HCT116 (cell line): ENCODE results near the gene WWOX. TPM values are rescaled to one million over a fixed set of nuclear protein-coding genes. Genes with fewer than 3 reads are reported as not detected.

Experiments used
- ATAC-seq: fragments of 200-7000 bp; cut with Tn5 transposase; 2 replicates; pipeline ENCODE4 v1.9.1; 2020; ENCODE audit warnings: mild to moderate bottlenecking, moderate library complexity
- BruUV-seq: library from RNA; stranded (reverse); fragments of 400-500 nt; replicated peaks from 2 replicates; lab custom pipeline; 2021; lab: Mats Ljungman, UMichigan
- CTCF ChIA-PET: fragments of 300-600 bp; sonication (Branson Sonifier 250); formaldehyde crosslinking; loops from one replicate; lab custom pipeline; 2021; ENCODE audit warnings: antibody characterized with exemption; lab: Charles Lee
- POLR2A ChIA-PET: fragments of 300-600, 350-600 bp; sonication (Branson Sonifier 250); formaldehyde crosslinking; loops from one replicate; lab custom pipeline; 2021; ENCODE audit warnings: antibody characterized with exemption; lab: Charles Lee
- RAD21 ChIA-PET, 2 experiments: fragments of 300-600 bp; sonication (Branson Sonifier 250); formaldehyde crosslinking; loops; one replicate each; lab custom pipeline; 2023; ENCODE audit warnings: low total read pairs in 2 of 2; ENCODE audit not compliant: uncharacterized antibody in 2 of 2, unreplicated experiment in 2 of 2, low non-redundant PET in 1 of 2; lab: Charles Lee
- DNase-seq: peaks from one replicate; pipeline ENCODE4 v3.0.0-alpha.2; 2010; ENCODE audit warnings: low read depth, low spot score
- H2AFZ ChIP-seq: fragments of 200-600 bp; shearing (Covaris generic), sonication (generic); 2 replicates; pipeline ENCODE4 v1.6.1; 2017; ENCODE audit warnings: low read depth, mixed run types, mixed read lengths, antibody characterized with exemption, low read length; ENCODE audit not compliant: poor library complexity, severe bottlenecking
- H3K27ac ChIP-seq: 2 replicates; pipeline ENCODE4 v1.5.1; 2012; ENCODE audit warnings: low read depth, low read length
- H3K27me3 ChIP-seq: fragments of 200-600 bp; sonication (generic); 2 replicates; pipeline ENCODE4 v1.6.1; 2016; ENCODE audit warnings: mixed run types, low read length, mixed read lengths; ENCODE audit not compliant: insufficient read depth
- H3K36me3 ChIP-seq, 2 experiments: fragments of 200-500 bp in 1 of 2; fragments of 200-600 bp in 1 of 2; sonication (Bioruptor generic) in 1 of 2; sonication (generic) in 1 of 2; 2 replicates each; pipeline versions ENCODE4 v1.5.1 to v1.6.1; 2014 to 2016; ENCODE audit warnings: low read length in 2 of 2, inconsistent platforms in 1 of 2, mixed read lengths in 1 of 2, mixed run types in 1 of 2; ENCODE audit not compliant: insufficient read depth in 2 of 2, control insufficient read depth in 1 of 2
- H3K4me1 ChIP-seq, 2 experiments: fragments of 200-600 bp in 1 of 2; sonication (generic) in 1 of 2; 2 replicates each; pipeline versions ENCODE4 v1.5.1 to v1.6.1; 2012 to 2017; ENCODE audit warnings: low read length in 2 of 2, inconsistent platforms in 1 of 2, mild to moderate bottlenecking in 1 of 2, mixed read lengths in 1 of 2, mixed run types in 1 of 2, moderate library complexity in 1 of 2; ENCODE audit not compliant: insufficient read depth in 2 of 2, control insufficient read depth in 1 of 2
- H3K4me2 ChIP-seq: fragments of 200-600 bp; sonication (generic); 2 replicates; pipeline ENCODE4 v1.6.1; 2017; ENCODE audit warnings: mixed run types, low read length, mixed read lengths
- H3K4me3 ChIP-seq, 2 experiments: fragments of 200-600 bp in 1 of 2; sonication (generic) in 1 of 2; replicated peaks in 1 of 2; 2 replicates each; pipeline ENCODE4 v1.5.1; 2011 to 2016; ENCODE audit warnings: low read length in 2 of 2, control low read depth in 1 of 2, low read depth in 1 of 2, mild to moderate bottlenecking in 1 of 2, mixed read lengths in 1 of 2, mixed run types in 1 of 2
- H3K79me2 ChIP-seq: fragments of 200-600 bp; sonication (generic); 2 replicates; pipeline ENCODE4 v1.6.1; 2017; ENCODE audit warnings: mild to moderate bottlenecking, mixed run types, low read length, moderate library complexity, mixed read lengths; ENCODE audit not compliant: insufficient read depth
- H3K9ac ChIP-seq: fragments of 200-600 bp; sonication (generic); 2 replicates; pipeline ENCODE4 v1.6.1; 2016; ENCODE audit warnings: low read length, mixed read lengths
- H3K9me2 ChIP-seq: fragments of 200-600 bp; sonication (generic), shearing (Covaris generic); 2 replicates; pipeline ENCODE4 v1.6.1; 2017; ENCODE audit warnings: mixed run types, mild to moderate bottlenecking, moderate library complexity; ENCODE audit not compliant: insufficient read depth
- H3K9me3 ChIP-seq, 2 experiments: fragments of 200-500 bp in 1 of 2; fragments of 200-600 bp in 1 of 2; sonication (Bioruptor generic) in 1 of 2; sonication (generic) in 1 of 2; 2 replicates each; pipeline ENCODE4 v1.6.1; 2014 to 2017; ENCODE audit warnings: low read length in 2 of 2, mixed read lengths in 2 of 2, inconsistent platforms in 1 of 2, low read depth in 1 of 2, mild to moderate bottlenecking in 1 of 2, mixed run types in 1 of 2, moderate library complexity in 1 of 2; ENCODE audit not compliant: control insufficient read depth in 1 of 2, insufficient read depth in 1 of 2
- H4K20me1 ChIP-seq: fragments of 200-600 bp; sonication (generic), shearing (Covaris generic); 2 replicates; pipeline ENCODE4 v1.6.1; 2017; ENCODE audit warnings: mixed run types, mild to moderate bottlenecking, moderate library complexity; ENCODE audit not compliant: insufficient read depth
- ATF3 ChIP-seq: IDR thresholded peaks from 2 replicates; pipeline ENCODE4 v1.6.1; 2012
- CEBPB ChIP-seq: IDR thresholded peaks from 2 replicates; pipeline ENCODE4 v1.6.1; 2012; ENCODE audit warnings: low read depth
- EZH2phosphoT487 ChIP-seq: fragments of 200-600 bp; IDR thresholded peaks from 2 replicates; pipeline ENCODE4 v1.6.1; 2018; ENCODE audit warnings: antibody characterized with exemption, borderline replicate concordance
- RAD21 ChIP-seq: IDR thresholded peaks from 2 replicates; pipeline ENCODE4 v1.6.1; 2012; ENCODE audit warnings: low read depth, mild to moderate bottlenecking
- SIN3A ChIP-seq: IDR thresholded peaks from 2 replicates; pipeline ENCODE4 v1.6.1; 2012; ENCODE audit warnings: low read depth
- YY1 ChIP-seq: IDR thresholded peaks from 2 replicates; pipeline ENCODE4 v1.6.1; 2011; ENCODE audit warnings: low read length, low read depth, moderate library complexity, mild to moderate bottlenecking; ENCODE audit not compliant: insufficient replicate concordance; ENCODE audit errors: extremely low read depth
- ZBTB33 ChIP-seq: IDR thresholded peaks from 2 replicates; pipeline ENCODE4 v1.6.1; 2011; ENCODE audit warnings: mild to moderate bottlenecking, low read length, moderate library complexity; ENCODE audit not compliant: insufficient replicate concordance; ENCODE audit errors: extremely low read depth
- ZNF274 ChIP-seq: fragments of 200-500 bp; sonication (Bioruptor generic); IDR thresholded peaks from 2 replicates; pipeline ENCODE4 v1.6.1; 2014; ENCODE audit warnings: mild to moderate bottlenecking, low read depth, low read length, inconsistent platforms
- intact Hi-C: fragments of 100-400 bp; cut with micrococcal nuclease; formaldehyde crosslinking; loops from 2 replicates; pipeline ENCODE4 v1.10.0; 2022
- total RNA-seq: library from RNA; stranded (reverse); gene quantifications from one replicate; pipeline ENCODE4 v1.2.1, GENCODE V29; 2021; ENCODE audit not compliant: unreplicated experiment

WWOX gene
- total RNA-seq, 1 experiment from 2014 or later, result 13.7 TPM

- H3K4me2 ChIP-seq, result no peak overlapping the region
- DNase-seq (no peak), ATAC-seq (no peak)
- no peaks in the 10 kb centered on the region for H3K9me3 ChIP-seq
- H3K9ac ChIP-seq, result no peak overlapping the region
- H3K79me2 ChIP-seq, result no peaks in the 10 kb centered on the region
- no peaks in the 10 kb centered on the region for H3K36me3 ChIP-seq
- CTCF ChIA-PET, result no interaction called here
- H4K20me1 ChIP-seq, result no peaks in the 10 kb centered on the region
- H3K4me1 ChIP-seq, result no peaks in the 10 kb centered on the region
- TF ChIP-seq EZH2phosphoT487 (no peak), SIN3A (no peak), ATF3 (no peak), CEBPB (no peak), ZBTB33 (no peak), YY1 (no peak), RAD21 (no peak), ZNF274 (no peak)
- TF ChIP-seq, all 23 proteins: peak for 0
- ChIA-PET RAD21 (no interaction called here), POLR2A (no interaction called here)
- BruUV-seq, result no TSS peak
- Histone ChIP-seq H2AFZ (no peak overlapping the region), H3K9me2 (no peaks in the 10 kb centered on the region), H3K4me3 (no peak overlapping the region), H3K27ac (no peak overlapping the region), H3K27me3 (no peaks in the 10 kb centered on the region)
- intact Hi-C loops, result no loop called here
These were observed 575.9 kb downstream of the WWOX start for GRCh38 chr16:78675312-78675711.
